HG03135 (cell line): Measurements from ENCODE around the gene PMP22.

ENCODE experiments used
- ATAC-seq: cut with Tn5 transposase; IDR thresholded peaks from one replicate; pipeline ENCODE4 v1.9.1; 2021; ENCODE audit warnings: mild to moderate bottlenecking, moderate library complexity; ENCODE audit not compliant: unreplicated experiment

Gene PMP22

DNA sequence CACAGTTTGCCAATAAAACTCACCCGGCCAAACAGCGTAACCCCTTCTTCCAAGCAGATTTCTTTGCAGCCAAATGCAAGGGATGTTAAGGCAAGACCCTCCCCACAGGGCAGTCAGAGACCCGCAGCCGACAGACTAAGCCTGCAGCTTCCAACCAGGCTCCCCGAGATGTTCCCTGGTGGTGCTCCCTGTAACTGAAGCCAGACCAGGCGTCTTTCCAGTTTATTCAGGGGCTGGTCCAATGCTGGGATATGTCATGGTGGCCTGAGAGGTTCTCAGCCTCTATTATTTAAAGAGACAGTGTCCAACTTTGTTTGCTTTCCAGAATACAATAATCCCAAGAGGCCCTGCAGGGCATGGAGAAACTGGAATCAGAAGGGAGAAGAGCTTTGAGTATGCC, at the start of gene PMP22:
Gene PMP22 (minus strand): TSS at position 196 of the 400 bp plus-strand sequence. CDS start 4,599 bp downstream, outside the sequence.
- no peak for ATAC-seq

DNA sequence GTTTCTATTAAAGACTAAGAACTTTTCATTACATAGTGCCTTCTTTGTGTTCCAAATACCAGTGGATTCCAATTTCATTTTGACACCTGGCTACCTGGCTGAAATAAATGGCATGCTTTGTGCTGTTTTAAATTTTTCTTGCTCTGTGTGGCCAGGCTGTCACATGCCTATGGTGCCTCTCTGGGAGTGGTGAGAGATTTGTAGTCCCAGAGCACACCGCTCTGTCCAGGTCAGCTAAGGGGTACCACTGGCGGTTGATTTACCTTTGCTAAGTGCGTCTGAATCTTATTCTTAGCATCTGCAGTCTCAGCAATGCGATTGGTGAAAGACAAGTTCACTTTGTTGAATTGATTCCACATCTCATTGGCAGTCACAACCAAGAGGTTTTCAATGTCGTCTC, 46.9 kb upstream of the PMP22 start:
- ATAC-seq: no peak

DNA sequence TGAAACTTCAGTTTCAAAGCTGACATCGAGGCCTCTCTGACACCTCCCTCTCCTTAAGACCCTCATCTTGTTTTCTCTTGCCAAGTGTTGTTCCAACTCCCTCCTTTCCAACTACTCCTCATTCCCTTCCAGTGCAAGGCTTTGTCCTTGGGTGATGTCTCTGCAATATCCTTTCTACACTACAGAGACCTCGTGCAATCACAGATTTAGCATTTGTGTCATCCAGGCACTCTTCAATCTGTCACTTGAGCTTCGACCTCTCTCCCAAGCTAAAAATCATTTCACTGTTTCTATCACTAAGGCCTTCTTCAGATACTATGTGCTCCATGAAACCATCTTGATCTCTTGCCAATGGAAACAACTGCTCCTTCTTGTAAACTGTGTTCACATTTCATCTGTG, 44.7 kb upstream of the PMP22 start:
- no peak for ATAC-seq

DNA sequence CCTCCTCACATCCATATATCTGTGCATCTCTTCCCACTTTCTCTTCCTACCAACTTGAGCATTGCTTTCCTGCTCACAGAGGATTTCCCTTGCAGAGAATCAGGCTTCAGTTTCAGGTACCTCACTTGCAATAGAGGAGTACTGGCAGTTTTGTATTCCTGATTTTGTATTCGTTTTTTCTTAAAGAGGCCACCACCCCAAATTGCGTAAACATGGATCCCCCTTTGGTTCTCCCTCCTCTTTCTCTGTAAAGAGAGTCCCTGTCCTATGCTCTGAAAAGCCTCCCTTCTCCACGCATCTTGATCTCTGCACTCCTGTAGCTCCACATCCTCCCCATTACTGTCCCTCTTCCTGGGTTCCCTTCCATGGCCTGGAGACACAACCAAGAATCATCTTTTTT, 44.1 kb upstream of the PMP22 start:
- no peak for ATAC-seq

DNA sequence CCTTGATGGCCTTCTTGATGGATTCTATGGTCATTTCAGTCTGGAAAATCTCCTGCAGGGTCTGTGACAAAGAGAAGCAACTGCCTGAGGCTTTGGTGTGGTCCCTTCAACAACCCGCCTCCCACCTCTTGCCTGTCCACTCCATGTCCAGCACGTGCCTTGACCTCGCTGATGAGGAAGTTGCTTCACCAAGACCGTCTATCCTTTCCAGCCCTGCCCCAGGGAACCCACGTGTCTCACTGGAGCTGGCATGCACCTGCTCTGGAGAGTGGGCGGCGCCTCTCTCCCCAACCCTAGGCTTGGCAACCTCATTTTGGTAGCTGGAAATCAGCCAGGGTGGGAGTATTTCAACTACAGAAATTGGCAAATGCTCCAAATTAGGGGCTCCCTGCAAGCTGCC, 43.6 kb upstream of the PMP22 start:
- no peak for ATAC-seq

DNA sequence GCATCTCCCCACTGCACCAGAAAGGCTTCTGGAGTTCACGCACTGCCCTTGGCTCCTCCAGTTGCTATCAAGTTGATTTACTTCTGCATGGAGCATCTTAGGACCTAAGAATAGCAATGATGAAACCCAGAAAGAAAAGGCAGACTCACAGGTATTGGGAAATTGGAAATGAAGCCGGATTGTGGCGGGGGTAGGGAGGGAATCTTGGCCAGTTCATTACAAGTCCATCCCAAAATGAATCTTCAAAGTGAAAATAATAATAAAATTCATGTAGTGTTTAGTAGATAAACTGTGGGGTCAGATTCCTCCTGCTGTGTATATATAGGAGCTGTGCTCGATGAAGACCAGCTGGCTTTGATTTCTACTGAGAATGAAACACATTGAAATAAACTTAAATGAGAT, 42.6 kb upstream of the PMP22 start:
- ATAC-seq: no peak

DNA sequence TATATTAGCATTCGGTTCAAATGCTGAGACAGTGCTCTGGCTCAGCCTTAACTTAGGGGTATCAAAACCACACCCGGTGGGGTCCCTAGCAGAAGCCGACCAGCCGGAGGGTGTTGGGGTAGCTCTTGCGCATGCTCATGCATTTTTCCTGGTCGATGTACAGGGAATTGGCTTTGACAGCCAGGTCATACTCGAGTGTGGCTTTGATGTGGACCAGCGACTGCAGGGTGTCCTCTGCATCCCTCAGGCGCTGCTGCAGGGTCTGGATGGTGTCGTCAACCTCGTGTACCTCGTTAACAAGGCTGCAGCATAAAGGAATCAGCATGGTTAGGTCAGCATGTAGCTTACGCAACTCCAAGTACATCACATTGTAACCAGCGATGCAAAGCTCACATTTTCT, 38.7 kb upstream of the PMP22 start:
- no peak for ATAC-seq

DNA sequence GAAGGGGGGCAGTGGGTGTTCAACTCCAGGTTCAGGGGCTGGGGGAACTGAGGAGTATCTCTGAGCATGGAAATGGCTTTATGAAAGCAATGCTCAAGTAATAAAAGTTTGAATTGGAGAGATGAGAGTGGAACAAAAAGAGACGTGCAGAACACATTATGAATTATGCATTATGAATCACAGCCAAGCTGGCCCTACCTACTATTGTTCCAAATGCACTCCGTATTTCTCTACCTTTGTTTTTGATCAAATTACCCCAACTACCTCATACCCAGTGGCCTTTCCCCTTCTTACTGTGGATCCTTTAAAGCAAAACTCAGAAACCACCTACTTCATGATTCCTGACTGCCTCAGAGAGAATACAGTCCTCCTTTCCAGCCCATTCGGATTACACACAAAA, 38.1 kb upstream of the PMP22 start:
- ATAC-seq: no peak

DNA sequence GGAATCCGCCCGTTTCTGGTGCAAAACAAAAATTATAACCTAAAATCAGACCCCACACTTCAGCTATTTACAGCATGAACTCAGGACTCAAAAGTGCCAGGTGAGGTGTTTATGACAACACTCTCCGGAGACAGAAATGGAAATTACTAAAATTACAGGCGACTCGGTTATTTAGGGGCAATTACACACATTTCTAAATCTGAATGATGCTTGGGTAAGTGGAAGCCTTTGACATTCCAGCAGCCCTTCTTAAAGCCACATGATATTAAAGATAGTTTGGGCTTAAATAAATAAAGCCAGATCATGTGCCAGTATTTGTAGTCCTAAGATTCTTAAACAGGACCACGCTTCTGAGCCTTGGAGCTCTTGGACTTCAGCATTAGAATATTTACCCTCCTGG, 36.7 kb upstream of the PMP22 start:
- ATAC-seq: no peak

DNA sequence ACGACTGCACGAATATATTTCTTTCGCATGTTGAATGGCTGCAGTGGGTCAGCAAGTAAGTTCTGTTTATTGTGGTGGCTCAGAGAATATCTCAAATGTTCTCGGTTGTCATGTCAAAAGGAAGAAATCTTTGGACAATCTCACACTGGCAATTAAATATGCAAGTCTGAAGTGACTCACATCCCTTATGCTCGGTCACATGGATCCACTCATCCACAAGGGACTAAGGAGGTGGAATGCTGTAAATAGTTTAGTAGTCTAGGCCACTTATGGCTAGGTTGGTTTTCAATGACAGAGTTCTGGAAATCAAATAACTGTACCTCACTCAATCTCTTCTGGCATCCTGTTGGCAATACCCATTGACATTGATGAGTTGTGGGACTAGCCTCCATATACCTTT, 33.0 kb upstream of the PMP22 start:
- ATAC-seq: no peak

DNA sequence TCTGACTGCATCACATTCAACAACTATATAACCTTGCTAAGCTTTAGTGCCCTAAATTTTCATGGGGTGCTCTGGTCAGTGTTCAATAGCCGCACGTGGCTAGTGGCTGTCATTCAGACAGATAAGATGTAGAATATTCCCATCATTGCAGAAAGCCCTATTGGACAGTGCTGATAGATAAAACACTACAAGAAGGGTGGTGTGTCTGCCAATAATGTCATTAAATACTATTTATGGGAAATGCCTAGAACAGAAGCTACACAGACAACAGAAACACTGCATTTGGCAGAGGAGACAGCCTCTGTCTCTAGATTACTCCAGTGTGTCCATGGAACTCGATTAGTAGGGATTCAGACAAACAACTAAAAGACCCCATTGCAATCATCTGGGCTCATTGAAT, 28.4 kb upstream of the PMP22 start:
- ATAC-seq: no peak

DNA sequence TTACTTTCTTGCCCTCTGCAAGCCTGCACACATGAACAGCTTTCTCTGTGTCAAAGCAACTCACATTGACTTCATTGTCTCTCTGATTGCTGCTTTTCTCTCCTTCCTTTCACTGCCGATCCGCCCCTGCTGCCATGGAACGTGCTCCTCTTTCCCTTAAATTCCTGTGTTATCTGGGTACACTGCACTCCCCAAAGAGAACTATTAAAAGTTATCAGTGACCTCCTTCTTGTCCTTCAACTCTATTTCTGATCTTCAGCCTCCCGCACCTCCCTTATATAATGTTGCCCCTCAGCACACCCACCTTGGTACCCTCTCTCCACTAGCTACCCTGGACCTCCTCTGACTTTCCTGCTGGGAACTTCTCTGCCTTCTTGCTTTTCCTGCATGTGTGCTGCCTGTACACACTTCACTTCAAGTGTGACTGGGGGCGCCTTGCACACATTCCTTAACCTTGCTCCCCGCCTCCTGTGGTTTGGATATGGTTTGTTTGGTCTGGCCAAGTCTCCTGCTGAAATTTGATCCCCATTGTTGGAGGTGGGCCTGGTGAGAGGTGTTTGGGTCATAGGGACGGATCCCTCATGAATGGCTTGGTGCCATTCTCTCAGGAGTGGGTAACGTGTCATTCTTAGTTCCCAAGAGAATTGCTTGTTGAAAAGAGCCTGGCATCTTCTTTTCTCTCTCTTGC, 26.7 kb upstream of the PMP22 start:
- no peak for ATAC-seq

DNA sequence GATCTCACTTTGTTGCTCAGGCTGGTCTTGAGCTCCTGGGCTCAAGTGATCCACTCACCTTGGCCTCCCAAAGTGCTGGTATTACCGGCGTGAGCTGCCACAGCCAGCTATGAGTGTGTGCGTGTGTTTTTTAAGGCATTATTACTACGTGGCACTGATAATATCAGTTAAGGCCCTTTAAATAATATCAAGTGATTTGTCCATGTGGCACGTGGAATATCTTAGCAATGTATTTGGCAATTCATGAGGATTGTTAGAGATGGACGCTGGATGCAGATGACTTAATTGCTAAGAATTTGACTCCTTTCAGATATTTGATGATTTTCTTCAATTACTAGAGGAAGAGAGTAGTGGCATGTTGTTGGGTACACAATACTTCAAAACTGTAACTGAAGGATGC, 25.5 kb upstream of the PMP22 start:
- no peak for ATAC-seq

DNA sequence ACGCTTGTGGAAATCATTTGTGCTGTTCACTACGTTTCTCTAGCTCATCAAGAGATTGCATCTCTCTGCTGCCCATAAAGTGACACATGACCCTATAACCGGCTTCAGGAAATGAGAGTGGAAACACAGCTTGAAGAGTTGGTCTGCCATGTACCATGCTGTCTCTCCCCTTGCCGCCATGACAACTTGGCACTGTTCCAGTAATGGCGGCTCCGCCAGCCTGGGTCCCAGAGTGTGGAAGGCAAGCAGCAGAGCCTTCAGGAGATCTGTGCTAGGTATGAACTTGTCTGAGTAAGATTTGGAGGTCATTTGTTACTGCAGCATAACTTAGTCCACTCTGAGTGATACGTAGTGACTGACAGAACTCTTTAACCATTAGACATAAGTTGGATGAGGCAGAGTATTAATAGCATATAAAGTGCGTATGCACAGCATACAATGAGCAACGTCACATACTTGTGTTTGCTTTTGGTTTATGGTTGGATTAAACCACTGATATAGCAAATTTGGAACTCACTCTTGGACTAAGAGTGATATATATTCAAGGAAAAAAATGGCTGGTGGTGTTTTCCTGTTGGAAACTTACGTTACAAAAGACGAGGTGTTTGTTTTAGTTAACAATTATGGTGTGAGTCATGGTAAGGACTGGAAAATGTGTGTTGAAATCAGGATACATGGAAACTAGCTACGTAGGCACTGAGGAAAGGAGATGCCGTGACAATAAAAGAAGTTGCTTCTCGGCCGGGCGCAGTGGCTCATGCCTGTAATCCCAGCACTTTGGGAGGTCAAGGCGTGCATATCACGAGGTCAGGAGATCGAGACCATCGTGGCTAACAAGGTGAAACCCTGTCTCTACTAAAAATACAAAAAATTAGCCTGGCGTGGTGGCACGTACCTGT, 24.4 kb upstream of the PMP22 start:
- no peak for ATAC-seq

DNA sequence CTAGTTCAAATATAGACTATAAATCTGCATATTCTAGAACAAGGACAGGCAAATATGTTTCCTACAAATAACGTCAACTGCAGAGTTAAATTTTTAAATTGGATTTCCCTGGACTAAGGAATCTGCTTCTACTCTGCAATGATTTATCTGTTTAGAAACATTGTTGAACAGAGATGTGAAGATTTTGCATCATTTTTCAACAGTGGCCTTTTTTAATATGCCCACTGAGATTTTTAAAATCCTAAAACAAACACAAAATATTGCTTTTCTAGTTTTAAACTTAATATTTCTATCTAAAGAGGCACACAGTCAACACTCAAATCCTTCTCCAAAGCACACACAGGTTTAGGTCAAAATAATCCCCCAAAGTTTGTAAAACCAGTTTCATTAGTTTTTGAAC, 23.7 kb upstream of the PMP22 start:
- ATAC-seq: no peak

DNA sequence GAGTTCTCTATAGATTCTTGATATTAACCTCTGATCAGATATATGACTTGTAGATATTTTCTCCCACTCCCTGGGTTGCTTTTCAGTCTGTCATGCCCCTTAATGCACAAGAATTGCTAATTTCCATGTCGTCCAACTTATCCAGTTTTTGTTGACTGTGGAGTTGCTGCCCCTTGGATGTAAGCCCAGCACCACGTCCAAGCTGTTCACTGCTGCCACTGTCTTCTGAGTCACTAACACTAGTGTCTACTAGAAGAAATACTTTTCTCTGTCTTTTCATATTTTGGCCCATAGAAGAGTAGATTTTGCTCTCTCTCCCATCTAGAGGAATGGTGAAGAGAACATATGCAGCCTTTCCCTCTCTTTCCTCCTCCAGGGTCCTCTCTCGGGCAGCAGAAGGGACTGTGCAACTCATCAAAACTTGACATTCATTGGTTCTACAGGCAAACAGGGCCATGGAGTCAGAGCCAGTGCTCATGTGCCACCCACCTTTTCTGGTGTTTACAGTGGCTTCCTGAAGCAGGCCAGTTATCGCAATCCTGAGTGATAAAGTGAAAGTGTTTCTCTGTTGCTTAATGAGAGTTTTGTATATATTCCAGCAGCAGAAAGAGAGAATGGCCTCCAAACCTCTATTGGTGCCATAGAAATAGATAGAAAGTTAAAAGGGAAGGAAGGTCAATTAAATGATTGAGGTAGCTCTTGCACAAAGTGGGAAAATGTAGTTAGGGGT, 22.6 kb upstream of the PMP22 start:
- no peak for ATAC-seq

DNA sequence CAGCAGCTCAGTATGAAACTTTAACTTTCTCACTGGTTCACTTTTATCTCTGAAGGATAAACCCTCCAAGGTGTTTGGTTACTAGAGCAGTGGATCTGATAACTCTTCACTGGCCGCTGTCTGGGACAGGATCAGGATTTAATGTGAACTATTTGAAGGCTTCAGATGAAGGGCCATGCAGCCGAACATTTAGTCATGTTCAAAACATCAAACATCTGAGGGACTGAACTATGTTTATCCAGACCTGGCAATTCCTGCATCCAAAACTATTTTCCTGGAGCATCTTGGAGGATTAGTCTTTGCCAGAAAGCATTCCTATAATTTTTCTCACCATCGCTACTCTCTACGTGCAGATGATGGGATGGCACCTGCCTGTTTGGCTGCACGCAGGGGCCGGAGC, 20.3 kb upstream of the PMP22 start:
- ATAC-seq: no peak

DNA sequence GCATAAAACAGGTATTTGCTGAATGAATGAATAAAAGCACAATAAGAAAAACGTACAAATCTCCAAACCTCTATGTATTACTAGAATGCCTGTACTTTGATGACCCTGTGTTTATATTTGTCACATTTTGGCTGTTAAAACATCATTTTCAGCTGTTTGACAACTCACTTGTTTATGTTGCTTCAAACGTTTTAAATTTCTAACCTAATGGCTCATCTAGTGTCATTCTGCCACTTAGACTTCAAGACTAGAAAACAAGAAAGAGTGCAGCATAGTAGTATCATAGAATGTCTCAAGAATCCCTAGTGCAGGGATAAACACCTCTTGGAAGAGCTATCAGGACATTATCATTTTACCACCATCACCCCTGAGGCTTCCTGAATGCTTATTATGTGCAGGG, 19.4 kb upstream of the PMP22 start:
- no peak for ATAC-seq

DNA sequence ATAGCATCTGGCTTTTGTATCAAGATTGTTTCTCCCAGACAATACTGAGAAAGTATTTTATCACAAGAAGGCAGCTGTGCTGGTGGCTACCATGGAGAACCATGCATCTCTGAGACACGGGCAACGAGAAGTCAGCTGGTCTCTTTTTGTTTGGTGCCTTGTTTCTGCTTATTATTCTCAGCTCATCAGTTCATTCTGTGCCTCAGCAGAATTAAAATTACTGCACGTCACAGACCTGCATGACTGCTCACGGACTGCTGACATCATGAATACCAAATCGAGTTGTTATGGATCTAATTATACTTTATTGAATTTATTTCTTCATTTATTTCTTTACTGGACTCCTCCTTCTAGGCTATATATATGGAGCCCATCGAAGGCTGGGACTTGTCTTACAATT, 19.0 kb upstream of the PMP22 start:
- ATAC-seq: no peak

DNA sequence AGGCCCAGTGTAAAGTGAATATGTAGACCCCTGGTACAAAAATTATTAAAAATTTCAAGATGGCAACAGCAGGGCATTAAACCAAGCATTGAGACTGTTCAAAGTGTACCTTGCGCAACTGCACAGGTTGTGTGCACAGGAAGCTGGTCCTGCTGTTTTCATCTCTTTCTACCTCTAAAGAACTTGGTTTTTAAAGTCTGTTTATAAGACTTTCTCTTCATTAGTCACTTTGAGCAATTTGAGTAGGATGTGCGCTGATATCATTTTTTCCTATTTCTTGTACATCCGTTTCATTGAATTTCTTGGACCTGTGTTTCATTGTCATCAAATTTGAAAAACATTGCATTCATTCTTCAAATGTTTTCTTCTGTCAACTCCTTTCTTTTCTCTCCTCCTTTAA, 16.8 kb upstream of the PMP22 start:
- ATAC-seq: no peak

DNA sequence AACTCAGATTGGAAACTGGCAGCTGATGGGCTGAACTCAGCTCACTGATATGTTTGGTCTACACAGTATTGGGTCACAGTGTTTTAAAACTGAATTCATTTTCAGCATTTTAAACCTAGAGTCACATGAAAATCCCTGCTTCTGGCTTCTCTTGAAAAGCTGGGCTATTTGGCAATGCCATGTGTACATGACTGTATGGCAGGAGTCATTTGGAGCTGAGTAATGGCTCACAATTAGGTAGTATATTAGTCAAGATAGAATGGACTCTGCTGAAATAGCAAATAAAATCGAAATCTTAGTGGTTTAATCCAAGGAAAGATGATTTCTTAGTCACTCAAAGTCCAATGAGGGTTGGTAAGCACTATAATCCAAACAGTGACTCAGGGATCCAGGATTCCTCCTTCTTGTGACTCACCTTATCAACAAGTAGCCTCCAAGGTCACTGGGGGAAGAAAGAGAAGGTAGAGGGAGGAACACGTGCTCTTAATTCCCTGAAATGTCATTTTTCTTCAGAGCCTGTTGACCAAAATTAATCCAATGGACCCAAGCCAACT, 13.9 kb upstream of the PMP22 start:
- ATAC-seq: no peak
